HepG2 (cell line): ENCODE measurements around the gene NEUROD1.

Source experiments
- MXI1 ChIP-seq: IDR thresholded peaks from 3 replicates; pipeline ENCODE4 v1.6.1; 2012; ENCODE audit warnings: low read depth, low read length, inconsistent platforms, borderline replicate concordance
- ZNF790 ChIP-seq: sonication (generic); formaldehyde crosslinking; IDR thresholded peaks from 2 replicates; pipeline ENCODE4 v1.8.0; 2022; ENCODE audit warnings: missing genetic modification reagents, mild to moderate bottlenecking, borderline replicate concordance
- TF ChIP-seq, protein P1 (sequence below): sonication (generic); formaldehyde crosslinking; IDR thresholded peaks from 2 replicates; pipeline ENCODE4 v1.5.1; 2020; ENCODE audit warnings: mild to moderate bottlenecking, missing genetic modification reagents, moderate library complexity

DNA sequence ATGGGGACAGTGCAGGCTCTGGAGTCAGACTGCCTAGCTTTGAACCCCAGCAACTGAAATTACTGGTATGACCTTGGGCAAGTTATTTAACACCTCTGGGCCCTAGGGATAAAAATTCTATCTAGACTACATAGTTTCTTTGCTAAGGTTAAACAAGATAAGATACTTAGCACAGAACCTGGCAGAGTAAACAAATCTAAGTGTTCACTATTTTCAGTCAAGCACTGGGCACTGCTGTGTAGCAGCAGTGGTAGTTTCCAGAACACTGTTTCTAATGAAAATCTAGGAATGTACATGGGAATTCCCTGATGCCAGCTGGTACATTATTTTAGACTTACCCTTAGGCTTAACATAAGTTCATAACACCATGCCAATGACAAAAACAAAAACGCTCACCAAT lies 40.6 kb downstream of the NEUROD1 start:
- TF ChIP-seq MXI1 = no peak
- TF ChIP-seq, protein P1, sequence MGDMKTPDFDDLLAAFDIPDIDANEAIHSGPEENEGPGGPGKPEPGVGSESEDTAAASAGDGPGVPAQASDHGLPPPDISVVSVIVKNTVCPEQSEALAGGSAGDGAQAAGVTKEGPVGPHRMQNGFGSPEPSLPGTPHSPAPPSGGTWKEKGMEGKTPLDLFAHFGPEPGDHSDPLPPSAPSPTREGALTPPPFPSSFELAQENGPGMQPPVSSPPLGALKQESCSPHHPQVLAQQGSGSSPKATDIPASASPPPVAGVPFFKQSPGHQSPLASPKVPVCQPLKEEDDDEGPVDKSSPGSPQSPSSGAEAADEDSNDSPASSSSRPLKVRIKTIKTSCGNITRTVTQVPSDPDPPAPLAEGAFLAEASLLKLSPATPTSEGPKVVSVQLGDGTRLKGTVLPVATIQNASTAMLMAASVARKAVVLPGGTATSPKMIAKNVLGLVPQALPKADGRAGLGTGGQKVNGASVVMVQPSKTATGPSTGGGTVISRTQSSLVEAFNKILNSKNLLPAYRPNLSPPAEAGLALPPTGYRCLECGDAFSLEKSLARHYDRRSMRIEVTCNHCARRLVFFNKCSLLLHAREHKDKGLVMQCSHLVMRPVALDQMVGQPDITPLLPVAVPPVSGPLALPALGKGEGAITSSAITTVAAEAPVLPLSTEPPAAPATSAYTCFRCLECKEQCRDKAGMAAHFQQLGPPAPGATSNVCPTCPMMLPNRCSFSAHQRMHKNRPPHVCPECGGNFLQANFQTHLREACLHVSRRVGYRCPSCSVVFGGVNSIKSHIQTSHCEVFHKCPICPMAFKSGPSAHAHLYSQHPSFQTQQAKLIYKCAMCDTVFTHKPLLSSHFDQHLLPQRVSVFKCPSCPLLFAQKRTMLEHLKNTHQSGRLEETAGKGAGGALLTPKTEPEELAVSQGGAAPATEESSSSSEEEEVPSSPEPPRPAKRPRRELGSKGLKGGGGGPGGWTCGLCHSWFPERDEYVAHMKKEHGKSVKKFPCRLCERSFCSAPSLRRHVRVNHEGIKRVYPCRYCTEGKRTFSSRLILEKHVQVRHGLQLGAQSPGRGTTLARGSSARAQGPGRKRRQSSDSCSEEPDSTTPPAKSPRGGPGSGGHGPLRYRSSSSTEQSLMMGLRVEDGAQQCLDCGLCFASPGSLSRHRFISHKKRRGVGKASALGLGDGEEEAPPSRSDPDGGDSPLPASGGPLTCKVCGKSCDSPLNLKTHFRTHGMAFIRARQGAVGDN = no peak
- no peak for TF ChIP-seq ZNF790 (CRISPR knock-in tag)
